Left colon (tissue), 2 donors: Measurements from ENCODE around the gene ACOX3. TPM values are rescaled to one million over a fixed set of nuclear protein-coding genes. Genes with fewer than 3 reads are reported as not detected.
A peak's percentile ranks its signal among the peaks of the same experiment; 100 is the strongest.

Experiments used
- ATAC-seq: fragments of 200-7000 bp; cut with Tn5 transposase; one replicate; pipeline ENCODE4 v1.9.1; 2020; ENCODE audit warnings: mild to moderate bottlenecking, moderate library complexity
- DNase-seq, 2 donors: peaks; one replicate each; pipeline ENCODE4 v3.0.0-alpha.2; 2020
- intact Hi-C, 2 donors: fragments of 100-400 bp; cut with DNase I in 1 of 2; cut with micrococcal nuclease in 1 of 2; formaldehyde crosslinking; loops; one replicate each; pipeline versions ENCODE4 v1.11.2 to v1.14.0; 2022; cut with DNase I, micrococcal nuclease
- total RNA-seq, 2 donors: library from RNA; stranded (reverse); fragmentation: NEBNext Ultra II Directional; extraction: Animal tissue kit (Norgen Biotek cat#: 25700); gene quantifications; one replicate each; pipeline ENCODE4 v1.2.1, GENCODE V29; 2021
- donor health status: DM: no; HTN: no; CAD: no.
- donor health status: DM: yes; HTN: yes; CAD: no.

The ACOX3 gene
- total RNA-seq, 2 donors from 2014 or later, result 25.9 to 29.7 TPM

- DNase-seq, result no peak
- intact Hi-C loops, result no loop called here
These were observed 104.0 kb downstream of the ACOX3 start for GRCh38 chr4:8336412-8337075.

GRCh38 chr4:8335848-8336247 is 104.7 kb downstream of the ACOX3 start:
- no peak for DNase-seq
- intact Hi-C loops, result no loop called here
- no peak for ATAC-seq

More at GRCh38 chr4:8336412-8337075, 104.0 kb downstream of the ACOX3 start:
- ATAC-seq, result no peak

GRCh38 chr4:8334786-8335460 is 105.6 kb downstream of the ACOX3 start:
- DNase-seq (no peak), ATAC-seq (no peak)
- intact Hi-C loops, result no loop called here

GRCh38 chr4:8333726-8334460 is 106.6 kb downstream of the ACOX3 start:
- intact Hi-C loops, result no loop called here
- DNase-seq, result no peak
- ATAC-seq, result no peak

GRCh38 chr4:8332891-8333331 is 107.6 kb downstream of the ACOX3 start:
- intact Hi-C loops, result no loop called here
- no peak for ATAC-seq
- DNase-seq, result peak in 1 of 2 donors; percentile 9

GRCh38 chr4:8332038-8332857 is 108.3 kb downstream of the ACOX3 start:
- intact Hi-C loops, result no loop called here
- ATAC-seq (no peak), DNase-seq (peak in 1 of 2 donors; percentile 19)

GRCh38 chr4:8331575-8331955 is 109.0 kb downstream of the ACOX3 start:
- intact Hi-C loops, result no loop called here
- DNase-seq (no peak), ATAC-seq (no peak)

- ATAC-seq (no peak), DNase-seq (peak in 1 of 2 donors; percentile 26)
- intact Hi-C loops, result no loop called here
These were observed 109.5 kb downstream of the ACOX3 start for GRCh38 chr4:8330821-8331574.

GRCh38 chr4:8329859-8330761 is 110.4 kb downstream of the ACOX3 start:
- no peak for ATAC-seq
- DNase-seq, result peak in 1 of 2 donors; percentile 16
- intact Hi-C loops, result no loop called here

GRCh38 chr4:8329560-8329858 is 111.0 kb downstream of the ACOX3 start:
- DNase-seq, result no peak
- ATAC-seq, result no peak
- intact Hi-C loops, result no loop called here

- intact Hi-C loops, result no loop called here
- ATAC-seq (no peak), DNase-seq (peak in 1 of 2 donors; percentile 14)
These were observed 111.5 kb downstream of the ACOX3 start for GRCh38 chr4:8328866-8329559.

GRCh38 chr4:8328456-8328855 is 112.1 kb downstream of the ACOX3 start:
- no peak for ATAC-seq
- intact Hi-C loops, result no loop called here
- DNase-seq, result peak in 1 of 2 donors; percentile 1

GRCh38 chr4:8326206-8326605 is 114.3 kb downstream of the ACOX3 start:
- peak in 1 of 2 donors; percentile 12 for DNase-seq
- ATAC-seq, result no peak
- intact Hi-C loops, result no loop called here

- ATAC-seq (no peak), DNase-seq (no peak)
- intact Hi-C loops, result no loop called here
These were observed 115.1 kb downstream of the ACOX3 start for GRCh38 chr4:8325291-8325973.

GRCh38 chr4:8324640-8325239 is 115.8 kb downstream of the ACOX3 start:
- ATAC-seq (no peak), DNase-seq (no peak)
- intact Hi-C loops, result no loop called here

- ATAC-seq (no peak), DNase-seq (no peak)
- intact Hi-C loops, result no loop called here
These were observed 116.5 kb downstream of the ACOX3 start for GRCh38 chr4:8323947-8324555.
